ENCODE measurements around the gene ST8SIA4. TPM values are rescaled to one million over a fixed set of nuclear protein-coding genes. Genes with fewer than 3 reads are reported as not detected.

ST8SIA4 gene
- polyA plus RNA-seq, 2 donors: 0.35 to 0.36 TPM

GRCh38 chr5:100855937-100856430 lies 47.1 kb downstream of the ST8SIA4 start:
- Histone ChIP-seq H3K4me1 (ENCODE audit: control insufficient read depth in 2 of 2, insufficient read depth in 2 of 2, low read length in 1 of 2) (no peaks in the 10 kb centered on the region), H3K36me3 (ENCODE audit: control insufficient read depth in 2 of 2, insufficient read depth in 2 of 2, low read length in 1 of 2) (no peaks in the 10 kb centered on the region), H3K27ac (ENCODE audit: low read depth in 2 of 2, low read length in 1 of 2) (no peak overlapping the region), H3K9me3 (ENCODE audit: control insufficient read depth in 2 of 2, insufficient read depth in 1 of 2, low read depth in 1 of 2, low read length in 1 of 2) (no peaks in the 10 kb centered on the region), H3K27me3 (ENCODE audit: control insufficient read depth in 1 of 2, insufficient read depth in 2 of 2, low read length in 2 of 2) (no peaks in the 10 kb centered on the region), H3K4me3 (ENCODE audit: low read depth in 1 of 2, low read length in 2 of 2) (no peak overlapping the region)
- 81 to 85% methylated on average over 6 of the region's 6 CpGs for WGBS, 2 donors

- H3K9me3 ChIP-seq (ENCODE audit: control insufficient read depth in 2 of 2, insufficient read depth in 1 of 2, low read depth in 1 of 2, low read length in 1 of 2): no peaks in the 10 kb centered on the region
- no peaks in the 10 kb centered on the region for H3K36me3 ChIP-seq (ENCODE audit: control insufficient read depth in 2 of 2, insufficient read depth in 2 of 2, low read length in 1 of 2)
- 82 to 86% methylated on average over 1 of the region's 1 CpG for WGBS, 2 donors
- no peak overlapping the region for H3K4me3 ChIP-seq (ENCODE audit: low read depth in 1 of 2, low read length in 2 of 2)
- no peaks in the 10 kb centered on the region for H3K27me3 ChIP-seq (ENCODE audit: control insufficient read depth in 1 of 2, insufficient read depth in 2 of 2, low read length in 2 of 2)
- H3K4me1 ChIP-seq (ENCODE audit: control insufficient read depth in 2 of 2, insufficient read depth in 2 of 2, low read length in 1 of 2): no peaks in the 10 kb centered on the region
- H3K27ac ChIP-seq (ENCODE audit: low read depth in 2 of 2, low read length in 1 of 2): no peak overlapping the region
Measured at GRCh38 chr5:100855295-100855694, 47.8 kb downstream of the ST8SIA4 start.

GRCh38 chr5:100854591-100854990 lies 48.5 kb downstream of the ST8SIA4 start:
- no peaks in the 10 kb centered on the region for H3K27me3 ChIP-seq (ENCODE audit: control insufficient read depth in 1 of 2, insufficient read depth in 2 of 2, low read length in 2 of 2)
- no peak overlapping the region for H3K27ac ChIP-seq (ENCODE audit: low read depth in 2 of 2, low read length in 1 of 2)

GRCh38 chr5:100853582-100853981 lies 49.5 kb downstream of the ST8SIA4 start:
- no peaks in the 10 kb centered on the region for H3K9me3 ChIP-seq (ENCODE audit: control insufficient read depth in 2 of 2, insufficient read depth in 1 of 2, low read depth in 1 of 2, low read length in 1 of 2)
- no peaks in the 10 kb centered on the region for H3K27me3 ChIP-seq (ENCODE audit: control insufficient read depth in 1 of 2, insufficient read depth in 2 of 2, low read length in 2 of 2)
- H3K4me1 ChIP-seq (ENCODE audit: control insufficient read depth in 2 of 2, insufficient read depth in 2 of 2, low read length in 1 of 2): no peaks in the 10 kb centered on the region
- no peak overlapping the region for H3K27ac ChIP-seq (ENCODE audit: low read depth in 2 of 2, low read length in 1 of 2)
- no peaks in the 10 kb centered on the region for H3K36me3 ChIP-seq (ENCODE audit: control insufficient read depth in 2 of 2, insufficient read depth in 2 of 2, low read length in 1 of 2)
- H3K4me3 ChIP-seq (ENCODE audit: low read depth in 1 of 2, low read length in 2 of 2): no peak overlapping the region

More at GRCh38 chr5:100854591-100854990, 48.5 kb downstream of the ST8SIA4 start:
- Histone ChIP-seq H3K4me1 (ENCODE audit: control insufficient read depth in 2 of 2, insufficient read depth in 2 of 2, low read length in 1 of 2) (no peaks in the 10 kb centered on the region), H3K9me3 (ENCODE audit: control insufficient read depth in 2 of 2, insufficient read depth in 1 of 2, low read depth in 1 of 2, low read length in 1 of 2) (no peaks in the 10 kb centered on the region), H3K36me3 (ENCODE audit: control insufficient read depth in 2 of 2, insufficient read depth in 2 of 2, low read length in 1 of 2) (no peaks in the 10 kb centered on the region), H3K4me3 (ENCODE audit: low read depth in 1 of 2, low read length in 2 of 2) (no peak overlapping the region)

GRCh38 chr5:100852988-100853449 lies 50.1 kb downstream of the ST8SIA4 start:
- WGBS, 2 donors: 72 to 75% methylated on average over 3 of the region's 3 CpGs
- no peaks in the 10 kb centered on the region for H3K4me1 ChIP-seq (ENCODE audit: control insufficient read depth in 2 of 2, insufficient read depth in 2 of 2, low read length in 1 of 2)
- no peaks in the 10 kb centered on the region for H3K27me3 ChIP-seq (ENCODE audit: control insufficient read depth in 1 of 2, insufficient read depth in 2 of 2, low read length in 2 of 2)
- H3K36me3 ChIP-seq (ENCODE audit: control insufficient read depth in 2 of 2, insufficient read depth in 2 of 2, low read length in 1 of 2): no peaks in the 10 kb centered on the region
- no peak overlapping the region for H3K27ac ChIP-seq (ENCODE audit: low read depth in 2 of 2, low read length in 1 of 2)
- no peaks in the 10 kb centered on the region for H3K9me3 ChIP-seq (ENCODE audit: control insufficient read depth in 2 of 2, insufficient read depth in 1 of 2, low read depth in 1 of 2, low read length in 1 of 2)
- no peak overlapping the region for H3K4me3 ChIP-seq (ENCODE audit: low read depth in 1 of 2, low read length in 2 of 2)

- H3K9me3 ChIP-seq (ENCODE audit: control insufficient read depth in 2 of 2, insufficient read depth in 1 of 2, low read depth in 1 of 2, low read length in 1 of 2): no peaks in the 10 kb centered on the region
- no peak overlapping the region for H3K4me3 ChIP-seq (ENCODE audit: low read depth in 1 of 2, low read length in 2 of 2)
- H3K4me1 ChIP-seq (ENCODE audit: control insufficient read depth in 2 of 2, insufficient read depth in 2 of 2, low read length in 1 of 2): no peaks in the 10 kb centered on the region
- H3K36me3 ChIP-seq (ENCODE audit: control insufficient read depth in 2 of 2, insufficient read depth in 2 of 2, low read length in 1 of 2): no peaks in the 10 kb centered on the region
- H3K27me3 ChIP-seq (ENCODE audit: control insufficient read depth in 1 of 2, insufficient read depth in 2 of 2, low read length in 2 of 2): no peaks in the 10 kb centered on the region
- whole genome bisulfite sequencing, 2 donors: 93 to 94% methylated on average over 8 of the region's 8 CpGs
- no peak overlapping the region for H3K27ac ChIP-seq (ENCODE audit: low read depth in 2 of 2, low read length in 1 of 2)
Measured at GRCh38 chr5:100852051-100852450, 51.0 kb downstream of the ST8SIA4 start.

GRCh38 chr5:100846772-100847171 lies 56.3 kb downstream of the ST8SIA4 start:
- no peaks in the 10 kb centered on the region for H3K36me3 ChIP-seq (ENCODE audit: control insufficient read depth in 2 of 2, insufficient read depth in 2 of 2, low read length in 1 of 2)
- H3K9me3 ChIP-seq (ENCODE audit: control insufficient read depth in 2 of 2, insufficient read depth in 1 of 2, low read depth in 1 of 2, low read length in 1 of 2): no peaks in the 10 kb centered on the region
- WGBS, 2 donors: 47% methylated on average over 4 of the region's 4 CpGs
- no peaks in the 10 kb centered on the region for H3K4me1 ChIP-seq (ENCODE audit: control insufficient read depth in 2 of 2, insufficient read depth in 2 of 2, low read length in 1 of 2)
- H3K4me3 ChIP-seq (ENCODE audit: low read depth in 1 of 2, low read length in 2 of 2): no peak overlapping the region
- no peaks in the 10 kb centered on the region for H3K27me3 ChIP-seq (ENCODE audit: control insufficient read depth in 1 of 2, insufficient read depth in 2 of 2, low read length in 2 of 2)
- H3K27ac ChIP-seq (ENCODE audit: low read depth in 2 of 2, low read length in 1 of 2): no peak overlapping the region

- H3K9me3 ChIP-seq (ENCODE audit: control insufficient read depth in 2 of 2, insufficient read depth in 1 of 2, low read depth in 1 of 2, low read length in 1 of 2): no peaks in the 10 kb centered on the region
- H3K4me1 ChIP-seq (ENCODE audit: control insufficient read depth in 2 of 2, insufficient read depth in 2 of 2, low read length in 1 of 2): no peaks in the 10 kb centered on the region
- H3K36me3 ChIP-seq (ENCODE audit: control insufficient read depth in 2 of 2, insufficient read depth in 2 of 2, low read length in 1 of 2): no peaks in the 10 kb centered on the region
- 68 to 72% methylated on average over 2 of the region's 2 CpGs for WGBS, 2 donors
- no peaks in the 10 kb centered on the region for H3K27me3 ChIP-seq (ENCODE audit: control insufficient read depth in 1 of 2, insufficient read depth in 2 of 2, low read length in 2 of 2)
- no peak overlapping the region for H3K27ac ChIP-seq (ENCODE audit: low read depth in 2 of 2, low read length in 1 of 2)
- H3K4me3 ChIP-seq (ENCODE audit: low read depth in 1 of 2, low read length in 2 of 2): no peak overlapping the region
Measured at GRCh38 chr5:100842080-100842479, 61.0 kb downstream of the ST8SIA4 start.

- no peaks in the 10 kb centered on the region for H3K27me3 ChIP-seq (ENCODE audit: control insufficient read depth in 1 of 2, insufficient read depth in 2 of 2, low read length in 2 of 2)
- 75% methylated on average over 4 of the region's 4 CpGs for whole genome bisulfite sequencing, 2 donors
- no peaks in the 10 kb centered on the region for H3K36me3 ChIP-seq (ENCODE audit: control insufficient read depth in 2 of 2, insufficient read depth in 2 of 2, low read length in 1 of 2)
- no peak overlapping the region for H3K27ac ChIP-seq (ENCODE audit: low read depth in 2 of 2, low read length in 1 of 2)
- no peak overlapping the region for H3K4me3 ChIP-seq (ENCODE audit: low read depth in 1 of 2, low read length in 2 of 2)
- H3K4me1 ChIP-seq (ENCODE audit: control insufficient read depth in 2 of 2, insufficient read depth in 2 of 2, low read length in 1 of 2): no peaks in the 10 kb centered on the region
- no peaks in the 10 kb centered on the region for H3K9me3 ChIP-seq (ENCODE audit: control insufficient read depth in 2 of 2, insufficient read depth in 1 of 2, low read depth in 1 of 2, low read length in 1 of 2)
Measured at GRCh38 chr5:100841358-100842076, 61.6 kb downstream of the ST8SIA4 start.

- Histone ChIP-seq H3K27ac (ENCODE audit: low read depth in 2 of 2, low read length in 1 of 2) (no peak overlapping the region), H3K27me3 (ENCODE audit: control insufficient read depth in 1 of 2, insufficient read depth in 2 of 2, low read length in 2 of 2) (no peaks in the 10 kb centered on the region), H3K4me3 (ENCODE audit: low read depth in 1 of 2, low read length in 2 of 2) (no peak overlapping the region), H3K9me3 (ENCODE audit: control insufficient read depth in 2 of 2, insufficient read depth in 1 of 2, low read depth in 1 of 2, low read length in 1 of 2) (no peaks in the 10 kb centered on the region), H3K36me3 (ENCODE audit: control insufficient read depth in 2 of 2, insufficient read depth in 2 of 2, low read length in 1 of 2) (no peaks in the 10 kb centered on the region), H3K4me1 (ENCODE audit: control insufficient read depth in 2 of 2, insufficient read depth in 2 of 2, low read length in 1 of 2) (no peaks in the 10 kb centered on the region)
- 44 to 49% methylated on average over 1 of the region's 1 CpG for WGBS, 2 donors
Measured at GRCh38 chr5:100840789-100841188, 62.3 kb downstream of the ST8SIA4 start.
